GM12873 (cell line): ENCODE measurements around the gene MYH14.

ENCODE experiments used
- CTCF ChIP-seq: IDR thresholded peaks from 2 replicates; pipeline ENCODE4 v1.5.1; 2012; ENCODE audit warnings: low read depth, mild to moderate bottlenecking, moderate library complexity, low read length, control low read depth; ENCODE audit not compliant: insufficient read depth; ENCODE audit errors: missing control alignments

The MYH14 gene

GRCh38 chr19:50281491-50281890 is 78.1 kb downstream of the MYH14 start:
- no peak for TF ChIP-seq CTCF

GRCh38 chr19:50285833-50286232 is 82.4 kb downstream of the MYH14 start:
- TF ChIP-seq CTCF, result no peak

GRCh38 chr19:50286443-50286842 is 83.0 kb downstream of the MYH14 start:
- no peak for TF ChIP-seq CTCF

GRCh38 chr19:50287331-50287730 is 83.9 kb downstream of the MYH14 start:
- TF ChIP-seq CTCF, result no peak

- TF ChIP-seq CTCF, result no peak
Observed at GRCh38 chr19:50288954-50289353, 85.5 kb downstream of the MYH14 start.

- TF ChIP-seq CTCF, result no peak
Observed at GRCh38 chr19:50290011-50290410, 86.6 kb downstream of the MYH14 start.

- no peak for TF ChIP-seq CTCF
Observed at GRCh38 chr19:50290775-50291174, 87.4 kb downstream of the MYH14 start.
